Rectal smooth muscle tissue (tissue), 1 donor: Measurements from ENCODE around the gene SP110.
A peak's percentile ranks its signal among the peaks of the same experiment; 100 is the strongest.
"Not testable (repeated sequence)": the region's sequence is repeated elsewhere in the genome, so short reads cannot be mapped to it uniquely, and the experiment has no call there.

Source experiments
- H3K27ac ChIP-seq: one replicate; pipeline ENCODE4 v1.7.0; 2013; ENCODE audit warnings: low read depth, low read length, inconsistent platforms
- H3K27me3 ChIP-seq: one replicate; pipeline ENCODE4 v1.7.0; 2013; ENCODE audit warnings: low read length; ENCODE audit not compliant: control insufficient read depth, insufficient read depth
- H3K36me3 ChIP-seq: one replicate; pipeline ENCODE4 v1.7.0; 2013; ENCODE audit warnings: low read length; ENCODE audit not compliant: control insufficient read depth, insufficient read depth
- H3K4me1 ChIP-seq: one replicate; pipeline ENCODE4 v1.7.0; 2013; ENCODE audit warnings: low read length; ENCODE audit not compliant: control insufficient read depth, insufficient read depth
- H3K4me3 ChIP-seq: one replicate; pipeline ENCODE4 v1.7.0; 2013; ENCODE audit warnings: low read length
- H3K9ac ChIP-seq: one replicate; pipeline ENCODE4 v1.7.0; 2013; ENCODE audit warnings: low read length

Gene SP110

DNA sequence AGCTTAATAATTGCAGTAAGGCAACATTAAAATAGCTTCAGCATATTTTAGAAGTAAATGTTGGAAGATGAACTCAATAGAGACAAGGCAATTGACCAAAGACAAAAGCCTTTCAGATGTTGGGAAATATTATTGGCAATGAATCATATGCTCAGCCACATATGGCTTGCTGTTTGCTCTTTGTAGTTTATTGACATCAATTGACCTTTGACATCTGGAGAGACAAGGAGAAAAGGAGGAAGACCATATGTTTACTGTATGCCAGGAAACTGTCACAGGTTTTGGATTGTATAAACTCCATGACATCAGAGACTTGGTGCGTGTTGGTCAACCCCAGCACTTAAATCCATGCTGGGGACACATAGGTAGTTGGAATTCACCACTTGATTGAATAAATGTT lies 90.4 kb downstream of the SP110 start:
- no peak overlapping the region for H3K4me3 ChIP-seq
- no peak overlapping the region for H3K9ac ChIP-seq
- no peaks in the 10 kb centered on the region for H3K36me3 ChIP-seq
- no peaks in the 10 kb centered on the region for H3K27me3 ChIP-seq
- no peaks in the 10 kb centered on the region for H3K4me1 ChIP-seq
- H3K27ac ChIP-seq: peak overlapping the region; percentile 49

GRCh38 chr2:230128623-230129342 lies 91.0 kb downstream of the SP110 start:
- peak overlapping the region; percentile 49 for H3K27ac ChIP-seq
- H3K27me3 ChIP-seq: no peaks in the 10 kb centered on the region
- no peaks in the 10 kb centered on the region for H3K36me3 ChIP-seq
- peak overlapping the region; percentile 17 for H3K4me3 ChIP-seq
- H3K9ac ChIP-seq: no peak overlapping the region
- no peaks in the 10 kb centered on the region for H3K4me1 ChIP-seq

GRCh38 chr2:230127195-230127594 lies 92.6 kb downstream of the SP110 start:
- H3K4me1 ChIP-seq: no peaks in the 10 kb centered on the region
- H3K4me3 ChIP-seq: no peak overlapping the region
- H3K27ac ChIP-seq: no peak overlapping the region
- H3K27me3 ChIP-seq: no peaks in the 10 kb centered on the region
- H3K9ac ChIP-seq: no peak overlapping the region
- no peaks in the 10 kb centered on the region for H3K36me3 ChIP-seq

DNA sequence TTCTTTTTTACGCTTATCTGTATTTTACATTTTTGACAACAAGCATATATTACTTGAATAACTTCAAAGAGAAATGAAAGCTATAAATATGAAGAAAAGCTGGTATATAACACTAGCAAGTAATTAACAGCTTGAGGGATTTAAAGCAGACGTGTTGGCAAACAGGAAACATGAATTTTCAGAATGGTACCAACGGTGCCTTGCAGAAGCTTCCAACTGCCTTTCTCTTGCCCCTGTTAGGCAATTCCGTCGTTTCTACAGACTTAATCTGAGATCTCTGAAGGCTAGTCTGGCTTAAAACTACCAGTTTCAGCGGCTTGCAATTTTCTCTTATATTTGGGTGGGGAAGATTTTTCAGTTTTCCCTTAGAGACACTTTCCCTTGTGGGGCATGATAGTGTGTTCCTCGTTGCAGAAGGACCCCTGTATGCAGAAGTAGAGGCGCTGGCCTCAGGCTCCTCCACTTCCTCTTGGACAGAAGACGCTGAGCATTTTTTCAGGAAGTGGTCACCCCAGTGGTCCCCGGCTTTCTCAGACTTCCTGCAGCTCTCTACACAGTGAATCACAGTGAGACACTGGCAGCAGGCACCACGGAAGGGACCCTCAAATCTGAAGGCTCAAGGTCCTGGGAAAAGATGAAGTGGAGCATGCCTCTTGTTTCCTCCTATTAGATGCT lies 94.9 kb downstream of the SP110 start:
- Histone ChIP-seq H3K4me1 (no peaks in the 10 kb centered on the region), H3K36me3 (no peaks in the 10 kb centered on the region), H3K27ac (no peak overlapping the region), H3K9ac (no peak overlapping the region), H3K4me3 (no peak overlapping the region), H3K27me3 (no peaks in the 10 kb centered on the region)

GRCh38 chr2:230124235-230124634 lies 95.5 kb downstream of the SP110 start:
- Histone ChIP-seq H3K4me3 (no peak overlapping the region), H3K4me1 (no peaks in the 10 kb centered on the region), H3K27ac (no peak overlapping the region), H3K36me3 (no peaks in the 10 kb centered on the region), H3K27me3 (no peaks in the 10 kb centered on the region), H3K9ac (no peak overlapping the region)

DNA sequence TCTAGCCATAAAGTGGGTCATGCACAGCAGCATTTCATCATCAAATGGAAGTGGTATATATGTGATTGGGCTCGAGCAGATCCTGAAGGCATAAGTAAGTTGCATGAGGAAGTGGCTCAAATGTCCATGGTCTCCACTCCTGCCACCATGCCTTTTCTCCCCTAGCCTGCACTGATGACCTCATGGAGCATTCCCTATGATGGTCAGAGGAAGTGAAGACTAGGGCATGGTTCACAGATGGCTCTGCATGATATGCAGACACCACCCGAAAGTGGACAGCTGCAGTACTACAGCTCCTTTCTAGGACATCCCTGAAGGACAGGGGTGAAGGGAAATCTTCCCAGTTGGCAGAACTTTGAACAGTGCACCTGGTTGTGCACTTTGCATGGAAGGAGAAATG lies 99.4 kb downstream of the SP110 start:
- not testable (repeated sequence) for H3K4me1 ChIP-seq, H3K27me3 ChIP-seq, H3K9ac ChIP-seq

DNA sequence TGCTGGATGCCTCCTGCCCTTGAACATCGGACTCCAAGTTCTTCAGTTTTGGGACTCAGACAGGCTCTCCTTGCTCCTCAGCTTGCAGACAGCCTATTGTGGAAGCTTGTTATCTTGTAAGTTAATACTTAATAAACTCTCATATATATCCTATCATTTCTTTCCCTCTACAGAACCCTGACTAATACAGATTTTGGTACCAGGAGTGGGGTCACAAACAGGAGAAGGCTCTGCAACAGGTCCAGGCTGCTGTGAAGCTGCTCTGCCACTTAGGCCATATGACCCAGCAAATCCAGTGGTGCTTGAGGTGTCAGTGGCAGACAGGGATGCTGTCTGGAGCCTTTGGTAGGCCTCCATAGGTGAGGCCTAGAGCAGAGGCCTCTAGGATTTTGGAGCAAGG lies 100.0 kb downstream of the SP110 start:
- not testable (repeated sequence) for H3K4me3 ChIP-seq, H3K9ac ChIP-seq, H3K4me1 ChIP-seq, H3K27ac ChIP-seq, H3K36me3 ChIP-seq, H3K27me3 ChIP-seq

More for the DNA sequence above, 99.4 kb downstream of the SP110 start:
- not testable (repeated sequence) for H3K36me3 ChIP-seq, H3K27ac ChIP-seq, H3K4me3 ChIP-seq
